H1 (cell line): ENCODE results near the gene MXD3. TPM values are rescaled to one million over a fixed set of nuclear protein-coding genes. Genes with fewer than 3 reads are reported as not detected.

Experiments
- CTBP2 ChIP-seq: IDR thresholded peaks from 2 replicates; pipeline ENCODE4 v1.7.0; 2011; ENCODE audit warnings: borderline replicate concordance, mild to moderate bottlenecking, moderate library complexity, mixed read lengths, low read length; ENCODE audit not compliant: insufficient read depth, insufficient read length
- GABPA ChIP-seq: IDR thresholded peaks from 2 replicates; pipeline ENCODE4 v1.6.1; 2011; ENCODE audit warnings: mild to moderate bottlenecking, low read length, moderate library complexity, borderline replicate concordance; ENCODE audit not compliant: insufficient read depth
- KDM1A ChIP-seq: fragments of 200-600, 300-600 bp; sonication (generic); IDR thresholded peaks from 2 replicates; pipeline ENCODE4 v1.7.1; 2016; ENCODE audit warnings: mild to moderate bottlenecking, low read length, borderline replicate concordance
- MAFK ChIP-seq: IDR thresholded peaks from 2 replicates; pipeline ENCODE4 v1.6.1; 2012; ENCODE audit warnings: low read depth, mild to moderate bottlenecking, improper control_type of control experiment, low read length
- RBBP5 ChIP-seq: IDR thresholded peaks from 2 replicates; pipeline ENCODE4 v1.7.1; 2012; ENCODE audit warnings: low read depth, mild to moderate bottlenecking, inconsistent platforms, low read length, moderate library complexity, borderline replicate concordance
- RFX5 ChIP-seq: IDR thresholded peaks from 2 replicates; pipeline ENCODE4 v1.6.1; 2011; ENCODE audit warnings: low read depth, low read length, improper control_type of control experiment, borderline replicate concordance
- SRF ChIP-seq: IDR thresholded peaks from 2 replicates; pipeline ENCODE4 v1.6.1; 2011; ENCODE audit warnings: mild to moderate bottlenecking, low read depth, low read length, moderate library complexity
- TAF7 ChIP-seq: optimal IDR thresholded peaks from 2 replicates; pipeline ENCODE3; 2011; ENCODE audit warnings: low read depth, mild to moderate bottlenecking, inconsistent platforms, low read length, moderate library complexity, borderline replicate concordance
- polyA plus RNA-seq, 7 experiments: library from polyadenylated mRNA; depleted of rRNA in 3 of 7; stranded (reverse) in 5 of 7; unstranded in 2 of 7; fragments of >200 nt in 5 of 7; fragments of 200-250 nt in 2 of 7; gene quantifications; 1 replicate in 5 of 7; 2 replicates in 1 of 7; 4 replicates in 1 of 7; pipeline versions ENCODE4 v1.2.1 to v1.2.3, GENCODE V29; 2011 to 2013; ENCODE audit warnings: missing spikeins in 2 of 7, mixed read lengths in 2 of 7
- total RNA-seq: library from RNA; stranded (reverse); fragmentation: NEBNext Ultra II Directional; extraction: Animal tissue kit (Norgen Biotek cat#: 25700); gene quantifications from 2 replicates; pipeline ENCODE4 v1.2.1, GENCODE V29; 2021
- TF ChIP-seq, protein P1 (sequence below): fragments of 300-600 bp; sonication (generic); IDR thresholded peaks from 2 replicates; pipeline ENCODE4 v1.7.1; 2012; ENCODE audit warnings: low read length, moderate library complexity, mild to moderate bottlenecking, inconsistent platforms; ENCODE audit not compliant: insufficient replicate concordance

MXD3 gene
- total and polyA plus RNA-seq, 2 of the 8 experiments (the other 6 are each of a cell fraction or from before 2014, with no cell fraction given) = 6.5 to 7.7 TPM

DNA sequence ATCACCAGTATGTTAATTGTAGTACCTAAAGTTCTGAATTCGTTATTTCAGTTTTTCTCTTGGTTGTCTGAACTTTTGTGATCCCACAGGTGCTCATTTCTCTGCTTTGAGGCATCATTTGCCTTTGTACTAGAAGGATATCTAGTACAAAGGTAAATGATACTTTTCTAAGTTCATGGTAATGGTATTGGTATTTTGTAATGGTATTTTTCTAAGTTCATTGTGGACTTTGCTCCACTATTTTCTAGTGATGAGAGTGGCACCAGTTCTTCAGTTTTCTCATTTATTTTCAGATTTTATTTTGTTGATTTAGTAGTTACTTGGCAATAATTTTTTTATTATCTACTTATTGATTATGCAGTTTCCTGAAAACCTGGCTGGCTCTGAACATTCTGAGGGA lies 50.2 kb downstream of the MXD3 start (continued):
- TF ChIP-seq, protein P1, sequence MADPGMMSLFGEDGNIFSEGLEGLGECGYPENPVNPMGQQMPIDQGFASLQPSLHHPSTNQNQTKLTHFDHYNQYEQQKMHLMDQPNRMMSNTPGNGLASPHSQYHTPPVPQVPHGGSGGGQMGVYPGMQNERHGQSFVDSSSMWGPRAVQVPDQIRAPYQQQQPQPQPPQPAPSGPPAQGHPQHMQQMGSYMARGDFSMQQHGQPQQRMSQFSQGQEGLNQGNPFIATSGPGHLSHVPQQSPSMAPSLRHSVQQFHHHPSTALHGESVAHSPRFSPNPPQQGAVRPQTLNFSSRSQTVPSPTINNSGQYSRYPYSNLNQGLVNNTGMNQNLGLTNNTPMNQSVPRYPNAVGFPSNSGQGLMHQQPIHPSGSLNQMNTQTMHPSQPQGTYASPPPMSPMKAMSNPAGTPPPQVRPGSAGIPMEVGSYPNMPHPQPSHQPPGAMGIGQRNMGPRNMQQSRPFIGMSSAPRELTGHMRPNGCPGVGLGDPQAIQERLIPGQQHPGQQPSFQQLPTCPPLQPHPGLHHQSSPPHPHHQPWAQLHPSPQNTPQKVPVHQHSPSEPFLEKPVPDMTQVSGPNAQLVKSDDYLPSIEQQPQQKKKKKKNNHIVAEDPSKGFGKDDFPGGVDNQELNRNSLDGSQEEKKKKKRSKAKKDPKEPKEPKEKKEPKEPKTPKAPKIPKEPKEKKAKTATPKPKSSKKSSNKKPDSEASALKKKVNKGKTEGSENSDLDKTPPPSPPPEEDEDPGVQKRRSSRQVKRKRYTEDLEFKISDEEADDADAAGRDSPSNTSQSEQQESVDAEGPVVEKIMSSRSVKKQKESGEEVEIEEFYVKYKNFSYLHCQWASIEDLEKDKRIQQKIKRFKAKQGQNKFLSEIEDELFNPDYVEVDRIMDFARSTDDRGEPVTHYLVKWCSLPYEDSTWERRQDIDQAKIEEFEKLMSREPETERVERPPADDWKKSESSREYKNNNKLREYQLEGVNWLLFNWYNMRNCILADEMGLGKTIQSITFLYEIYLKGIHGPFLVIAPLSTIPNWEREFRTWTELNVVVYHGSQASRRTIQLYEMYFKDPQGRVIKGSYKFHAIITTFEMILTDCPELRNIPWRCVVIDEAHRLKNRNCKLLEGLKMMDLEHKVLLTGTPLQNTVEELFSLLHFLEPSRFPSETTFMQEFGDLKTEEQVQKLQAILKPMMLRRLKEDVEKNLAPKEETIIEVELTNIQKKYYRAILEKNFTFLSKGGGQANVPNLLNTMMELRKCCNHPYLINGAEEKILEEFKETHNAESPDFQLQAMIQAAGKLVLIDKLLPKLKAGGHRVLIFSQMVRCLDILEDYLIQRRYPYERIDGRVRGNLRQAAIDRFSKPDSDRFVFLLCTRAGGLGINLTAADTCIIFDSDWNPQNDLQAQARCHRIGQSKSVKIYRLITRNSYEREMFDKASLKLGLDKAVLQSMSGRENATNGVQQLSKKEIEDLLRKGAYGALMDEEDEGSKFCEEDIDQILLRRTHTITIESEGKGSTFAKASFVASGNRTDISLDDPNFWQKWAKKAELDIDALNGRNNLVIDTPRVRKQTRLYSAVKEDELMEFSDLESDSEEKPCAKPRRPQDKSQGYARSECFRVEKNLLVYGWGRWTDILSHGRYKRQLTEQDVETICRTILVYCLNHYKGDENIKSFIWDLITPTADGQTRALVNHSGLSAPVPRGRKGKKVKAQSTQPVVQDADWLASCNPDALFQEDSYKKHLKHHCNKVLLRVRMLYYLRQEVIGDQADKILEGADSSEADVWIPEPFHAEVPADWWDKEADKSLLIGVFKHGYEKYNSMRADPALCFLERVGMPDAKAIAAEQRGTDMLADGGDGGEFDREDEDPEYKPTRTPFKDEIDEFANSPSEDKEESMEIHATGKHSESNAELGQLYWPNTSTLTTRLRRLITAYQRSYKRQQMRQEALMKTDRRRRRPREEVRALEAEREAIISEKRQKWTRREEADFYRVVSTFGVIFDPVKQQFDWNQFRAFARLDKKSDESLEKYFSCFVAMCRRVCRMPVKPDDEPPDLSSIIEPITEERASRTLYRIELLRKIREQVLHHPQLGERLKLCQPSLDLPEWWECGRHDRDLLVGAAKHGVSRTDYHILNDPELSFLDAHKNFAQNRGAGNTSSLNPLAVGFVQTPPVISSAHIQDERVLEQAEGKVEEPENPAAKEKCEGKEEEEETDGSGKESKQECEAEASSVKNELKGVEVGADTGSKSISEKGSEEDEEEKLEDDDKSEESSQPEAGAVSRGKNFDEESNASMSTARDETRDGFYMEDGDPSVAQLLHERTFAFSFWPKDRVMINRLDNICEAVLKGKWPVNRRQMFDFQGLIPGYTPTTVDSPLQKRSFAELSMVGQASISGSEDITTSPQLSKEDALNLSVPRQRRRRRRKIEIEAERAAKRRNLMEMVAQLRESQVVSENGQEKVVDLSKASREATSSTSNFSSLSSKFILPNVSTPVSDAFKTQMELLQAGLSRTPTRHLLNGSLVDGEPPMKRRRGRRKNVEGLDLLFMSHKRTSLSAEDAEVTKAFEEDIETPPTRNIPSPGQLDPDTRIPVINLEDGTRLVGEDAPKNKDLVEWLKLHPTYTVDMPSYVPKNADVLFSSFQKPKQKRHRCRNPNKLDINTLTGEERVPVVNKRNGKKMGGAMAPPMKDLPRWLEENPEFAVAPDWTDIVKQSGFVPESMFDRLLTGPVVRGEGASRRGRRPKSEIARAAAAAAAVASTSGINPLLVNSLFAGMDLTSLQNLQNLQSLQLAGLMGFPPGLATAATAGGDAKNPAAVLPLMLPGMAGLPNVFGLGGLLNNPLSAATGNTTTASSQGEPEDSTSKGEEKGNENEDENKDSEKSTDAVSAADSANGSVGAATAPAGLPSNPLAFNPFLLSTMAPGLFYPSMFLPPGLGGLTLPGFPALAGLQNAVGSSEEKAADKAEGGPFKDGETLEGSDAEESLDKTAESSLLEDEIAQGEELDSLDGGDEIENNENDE = no peak
- TF ChIP-seq TAF7 (no peak), KDM1A (no peak), MAFK (no peak), CTBP2 (no peak), GABPA (no peak), RFX5 (no peak), RBBP5 (no peak), SRF (no peak)
- TF ChIP-seq, all 59 proteins: peak for 0
